ENCODE measurements around the gene RAX2.
"Not testable (repeated sequence)": the region's sequence is repeated elsewhere in the genome, so short reads cannot be mapped to it uniquely, and the experiment has no call there.

The RAX2 gene

DNA sequence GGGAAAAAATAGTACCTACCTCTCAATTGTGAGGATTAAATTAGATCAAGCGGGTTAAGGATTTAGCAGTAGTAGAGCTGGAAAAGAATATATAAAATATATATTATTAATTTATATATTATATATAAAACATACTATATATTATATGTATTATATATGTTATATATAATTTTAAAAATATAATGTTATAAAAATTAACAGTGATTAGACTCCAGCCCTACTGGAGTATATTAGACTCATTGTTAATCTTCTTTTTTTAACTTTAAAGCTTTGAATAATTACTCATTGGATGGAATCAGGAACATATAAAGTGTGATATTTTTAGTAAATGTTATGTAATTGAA lies 9.9 kb downstream of the RAX2 start:
- TF ChIP-seq, protein P1, sequence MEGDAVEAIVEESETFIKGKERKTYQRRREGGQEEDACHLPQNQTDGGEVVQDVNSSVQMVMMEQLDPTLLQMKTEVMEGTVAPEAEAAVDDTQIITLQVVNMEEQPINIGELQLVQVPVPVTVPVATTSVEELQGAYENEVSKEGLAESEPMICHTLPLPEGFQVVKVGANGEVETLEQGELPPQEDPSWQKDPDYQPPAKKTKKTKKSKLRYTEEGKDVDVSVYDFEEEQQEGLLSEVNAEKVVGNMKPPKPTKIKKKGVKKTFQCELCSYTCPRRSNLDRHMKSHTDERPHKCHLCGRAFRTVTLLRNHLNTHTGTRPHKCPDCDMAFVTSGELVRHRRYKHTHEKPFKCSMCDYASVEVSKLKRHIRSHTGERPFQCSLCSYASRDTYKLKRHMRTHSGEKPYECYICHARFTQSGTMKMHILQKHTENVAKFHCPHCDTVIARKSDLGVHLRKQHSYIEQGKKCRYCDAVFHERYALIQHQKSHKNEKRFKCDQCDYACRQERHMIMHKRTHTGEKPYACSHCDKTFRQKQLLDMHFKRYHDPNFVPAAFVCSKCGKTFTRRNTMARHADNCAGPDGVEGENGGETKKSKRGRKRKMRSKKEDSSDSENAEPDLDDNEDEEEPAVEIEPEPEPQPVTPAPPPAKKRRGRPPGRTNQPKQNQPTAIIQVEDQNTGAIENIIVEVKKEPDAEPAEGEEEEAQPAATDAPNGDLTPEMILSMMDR (conservative IDR thresholded peaks at IDR 0.05; ENCODE audit: low read depth): no peak
- peak overlapping the region; percentile 96 for H3K27ac ChIP-seq
- DNase-seq (ENCODE audit: low spot score): no peak
- ChIA-PET CTCF (interaction anchor here (0.6 to 0.7 kb wide), 2 partner anchors 62 to 141 kb away, joined by 3 to 6 read pairs; no protein-coding TSS in a partner anchor), POLR2A (ENCODE audit: low non-redundant PET) (interaction anchor here (0.5 to 0.6 kb wide), 2 partner anchors 72 to 296 kb away, joined by 3 read pairs; no protein-coding TSS in a partner anchor)

DNA sequence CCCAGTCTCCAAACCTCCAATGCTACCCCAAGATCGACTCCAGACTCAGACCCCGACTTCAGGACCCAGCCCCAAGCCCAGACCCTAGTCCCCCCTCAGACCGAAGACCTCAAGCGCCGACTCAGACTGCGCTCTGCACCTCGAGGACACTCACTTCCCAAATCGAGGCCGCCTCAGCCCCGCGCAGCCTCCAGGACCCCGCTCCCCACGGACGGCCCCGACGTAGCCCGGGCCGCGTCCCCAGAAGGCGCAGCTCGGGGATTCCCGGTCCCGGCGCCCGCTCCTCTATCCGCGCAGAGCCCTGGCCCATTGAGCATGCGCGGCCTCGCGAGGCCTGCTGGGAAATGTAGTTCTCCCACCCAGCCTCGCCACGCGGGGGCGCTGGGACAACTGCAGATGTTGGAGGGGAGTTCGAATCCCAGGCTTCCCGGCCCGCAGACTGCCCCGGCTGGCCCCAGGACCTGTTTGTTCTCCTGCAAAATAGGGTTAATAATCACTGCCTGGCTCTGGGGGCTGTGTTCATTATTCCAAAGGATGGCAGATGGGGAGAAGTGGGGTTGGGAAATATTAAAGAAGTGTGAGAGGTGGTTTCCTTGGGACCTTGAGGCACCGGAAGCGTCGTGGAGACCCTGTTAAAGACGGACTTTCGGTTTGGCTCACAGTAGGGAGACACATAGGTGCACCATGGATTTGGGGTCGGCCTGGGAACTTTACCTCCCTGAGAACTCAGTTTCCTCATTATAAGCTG lies 10.5 kb downstream of the RAX2 start, which contains the start of gene APBA3:
APBA3 (minus strand) TSS at position 311 of the 748 bp plus-strand sequence. CDS start 1,428 bp downstream, outside the sequence.
- H3K27ac ChIP-seq: peak within 1 kb of the TSS; percentile 96
- peak; percentile 90 for DNase-seq (ENCODE audit: low spot score)
- CTCF ChIA-PET: interaction anchor here (0.6 to 0.7 kb wide), 2 partner anchors 63 to 140 kb away, joined by 3 to 6 read pairs; no protein-coding TSS in a partner anchor
- TF ChIP-seq, protein P1 (conservative IDR thresholded peaks at IDR 0.05; ENCODE audit: low read depth): peak; percentile 75
- POLR2A ChIA-PET (ENCODE audit: low non-redundant PET): interaction anchor here (0.5 kb wide), 1 partner anchor 72 kb away, joined by 3 read pairs; no protein-coding TSS in a partner anchor

DNA sequence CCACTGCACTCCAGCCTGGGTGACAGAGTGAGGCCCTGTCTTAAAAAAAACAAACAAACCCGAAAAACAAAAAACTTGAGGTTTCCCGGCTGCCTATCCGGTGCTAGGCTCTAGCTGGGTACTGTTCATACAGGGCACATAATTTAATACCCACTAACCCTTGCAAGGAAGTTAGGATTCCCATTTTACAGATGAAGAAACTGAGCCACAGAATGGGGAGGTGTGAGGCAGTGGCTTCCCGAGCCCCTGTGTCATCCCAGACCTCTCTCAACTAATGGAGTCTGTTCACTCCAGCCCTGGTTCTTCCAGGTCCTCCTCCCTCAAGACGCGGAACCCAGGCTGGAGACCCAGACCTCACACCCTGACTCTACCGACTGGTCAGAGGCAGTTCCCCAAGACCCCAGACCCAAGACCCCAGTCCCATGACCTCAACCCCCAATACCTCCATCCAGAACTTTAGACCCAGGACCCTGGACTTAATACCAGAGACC lies 11.1 kb downstream of the RAX2 start:
- DNase-seq (ENCODE audit: low spot score): no peak
- POLR2A ChIA-PET (ENCODE audit: low non-redundant PET): interaction anchor here (0.6 kb wide), 1 partner anchor 211 kb away, joined by 3 read pairs; no protein-coding TSS in a partner anchor
- peak overlapping the region; percentile 75 for H3K27ac ChIP-seq
- TF ChIP-seq, protein P1 (conservative IDR thresholded peaks at IDR 0.05; ENCODE audit: low read depth): no peak
- CTCF ChIA-PET: no interaction called here

DNA sequence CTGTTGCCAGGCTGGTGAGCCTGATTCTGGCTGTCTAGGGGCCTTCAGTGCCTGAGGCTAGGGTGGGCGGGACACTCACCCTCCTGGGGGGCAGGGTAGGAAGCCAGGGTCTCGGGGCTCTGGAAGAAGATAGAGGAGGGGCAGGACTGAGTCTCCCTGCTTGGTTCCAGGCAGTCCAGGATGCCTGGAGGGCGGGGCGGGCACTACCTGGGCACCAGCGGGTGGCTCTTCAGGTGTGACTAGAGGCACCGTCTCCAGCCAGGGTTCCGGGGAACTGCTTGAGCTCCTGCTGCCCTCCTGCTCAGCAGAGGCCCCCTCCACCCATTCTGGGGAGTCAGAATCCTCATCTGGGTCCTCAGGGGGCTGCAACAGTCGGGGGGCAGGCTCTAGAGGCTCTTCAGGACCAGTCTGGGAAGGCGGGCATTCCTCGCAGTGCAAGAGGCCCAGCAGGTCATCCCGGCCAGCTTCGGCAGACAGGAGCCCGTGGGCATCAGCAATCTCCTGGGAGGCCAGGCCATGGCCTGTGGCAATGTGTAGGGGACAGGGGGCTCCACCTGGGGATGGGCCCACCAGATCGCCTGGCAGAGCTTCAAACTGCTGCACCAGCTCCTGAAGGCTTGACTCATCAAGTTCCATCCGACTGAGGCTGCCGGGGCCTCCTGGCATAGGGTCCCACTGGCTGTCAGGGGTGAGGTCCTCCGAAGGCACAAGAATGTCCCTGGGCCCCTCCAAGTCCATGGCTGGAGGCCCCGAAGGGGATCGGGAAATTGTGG lies 12.4 kb downstream of the RAX2 start:
- DNase-seq (ENCODE audit: low spot score): no peak
- ChIA-PET CTCF (interaction anchor here (0.6 to 0.8 kb wide), 3 partner anchors 21 to 381 kb away, joined by 3 to 5 read pairs (median 3); no protein-coding TSS in a partner anchor), POLR2A (ENCODE audit: low non-redundant PET) (no interaction called here)
- peak overlapping the region; percentile 75 for H3K27ac ChIP-seq
- TF ChIP-seq, protein P1 (conservative IDR thresholded peaks at IDR 0.05; ENCODE audit: low read depth): no peak

DNA sequence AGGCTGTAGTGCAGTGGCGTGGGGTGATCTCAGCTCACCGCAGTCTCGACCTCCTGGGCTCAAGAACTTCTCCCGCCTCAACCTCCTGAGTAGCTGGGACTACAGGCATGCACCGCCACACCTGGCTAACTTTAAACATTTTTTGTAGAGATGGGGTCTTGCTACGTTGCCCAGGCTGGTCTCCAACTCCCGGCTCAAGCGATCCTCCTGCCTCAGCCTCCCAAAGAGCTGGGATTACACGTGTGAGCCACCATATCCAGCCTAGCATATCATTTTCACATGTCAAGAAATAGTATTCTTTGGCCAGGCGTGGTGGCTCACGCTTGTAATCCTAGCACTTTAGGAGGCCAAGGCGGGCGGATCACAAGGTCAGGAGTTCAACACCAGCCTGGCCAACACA lies 13.7 kb downstream of the RAX2 start:
- DNase-seq (ENCODE audit: low spot score); POLR2A ChIA-PET (ENCODE audit: low non-redundant PET); H3K27ac ChIP-seq; CTCF ChIA-PET: not testable (repeated sequence)

DNA sequence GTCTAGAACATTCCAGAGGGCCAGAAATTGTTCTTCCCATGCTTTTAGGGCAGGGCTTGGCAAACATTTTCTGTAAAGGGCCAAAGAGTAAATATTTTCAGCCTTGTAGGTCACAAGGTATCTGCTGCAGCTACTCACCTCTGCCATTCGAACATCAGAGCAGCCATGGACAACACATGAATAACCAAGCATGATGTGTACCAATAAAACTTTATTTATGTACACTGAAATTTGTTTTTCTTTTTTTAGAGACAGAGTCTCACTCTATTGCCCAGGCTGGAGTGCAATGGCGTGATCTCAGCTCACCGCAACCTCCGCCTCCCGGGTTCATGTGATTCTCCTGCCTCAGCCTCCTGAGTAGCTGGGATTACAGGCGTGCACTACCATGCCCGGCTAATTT lies 14.3 kb downstream of the RAX2 start:
- not testable (repeated sequence) for DNase-seq (ENCODE audit: low spot score); H3K27ac ChIP-seq
- ChIA-PET CTCF (interaction anchor here (0.7 kb wide), 1 partner anchor 90 kb away, joined by 3 read pairs; no protein-coding TSS in a partner anchor), POLR2A (ENCODE audit: low non-redundant PET) (interaction anchor here (0.6 kb wide), 1 partner anchor 555 kb away, joined by 3 read pairs; no protein-coding TSS in a partner anchor)

GRCh38 chr19:3753631-3754410 lies 18.2 kb downstream of the RAX2 start:
- TF ChIP-seq, protein P1 (conservative IDR thresholded peaks at IDR 0.05; ENCODE audit: low read depth): no peak
- CTCF ChIA-PET: no interaction called here
- no peak overlapping the region for H3K27ac ChIP-seq
- POLR2A ChIA-PET (ENCODE audit: low non-redundant PET): no interaction called here
- no peak for DNase-seq (ENCODE audit: low spot score)
